Kidney epithelial cell (primary cell): ENCODE results near the gene GFI1. TPM values are rescaled to one million over a fixed set of nuclear protein-coding genes. Genes with fewer than 3 reads are reported as not detected.

Experiments used
- DNase-seq: peaks from one replicate; pipeline ENCODE4 v3.0.0-alpha.2; 2010; ENCODE audit warnings: low read depth
- H3K27me3 ChIP-seq: 2 replicates; pipeline ENCODE4 v1.6.0; 2011; ENCODE audit warnings: low read length; ENCODE audit not compliant: control insufficient read depth, insufficient read depth
- H3K36me3 ChIP-seq: 2 replicates; pipeline ENCODE4 v1.5.1; 2011; ENCODE audit warnings: low read length; ENCODE audit not compliant: control insufficient read depth, insufficient read depth
- H3K4me3 ChIP-seq: 2 replicates; pipeline ENCODE4 v1.5.1; 2011; ENCODE audit warnings: low read depth, mild to moderate bottlenecking, control low read depth, low read length
- CTCF ChIP-seq: IDR thresholded peaks from 2 replicates; pipeline ENCODE4 v1.5.1; 2011; ENCODE audit warnings: mild to moderate bottlenecking, moderate library complexity, low read length, control low read depth, inconsistent platforms; ENCODE audit not compliant: insufficient read depth, poor library complexity, severe bottlenecking
- total RNA-seq: library from RNA; depleted of rRNA; stranded (reverse); fragments of >200 nt; gene quantifications from 2 replicates; pipeline ENCODE4 v1.2.3, GENCODE V29; 2015

Gene GFI1
- total RNA-seq, 1 donor from 2014 or later: 1.3 TPM

GRCh38 chr1:92466683-92467352 is 19.9 kb downstream of the GFI1 start:
- Histone ChIP-seq H3K4me3 (no peak overlapping the region), H3K27me3 (no peaks in the 10 kb centered on the region), H3K36me3 (no peaks in the 10 kb centered on the region)
- no peak for DNase-seq
- no peak for TF ChIP-seq CTCF

GRCh38 chr1:92465256-92465647 is 21.5 kb downstream of the GFI1 start:
- H3K36me3 ChIP-seq: no peaks in the 10 kb centered on the region
- H3K4me3 ChIP-seq: no peak overlapping the region
- DNase-seq: no peak
- no peak for TF ChIP-seq CTCF
- H3K27me3 ChIP-seq: no peaks in the 10 kb centered on the region

- TF ChIP-seq CTCF: no peak
Observed at GRCh38 chr1:92464588-92465255, 22.0 kb downstream of the GFI1 start.

GRCh38 chr1:92461364-92462097 is 25.2 kb downstream of the GFI1 start:
- H3K36me3 ChIP-seq: no peaks in the 10 kb centered on the region
- TF ChIP-seq CTCF: no peak
- DNase-seq: no peak
- no peaks in the 10 kb centered on the region for H3K27me3 ChIP-seq
- H3K4me3 ChIP-seq: no peak overlapping the region

More at GRCh38 chr1:92464588-92465255, 22.0 kb downstream of the GFI1 start:
- no peaks in the 10 kb centered on the region for H3K27me3 ChIP-seq
- DNase-seq: no peak
- no peak overlapping the region for H3K4me3 ChIP-seq
- H3K36me3 ChIP-seq: no peaks in the 10 kb centered on the region

- Histone ChIP-seq H3K4me3 (no peak overlapping the region), H3K36me3 (no peaks in the 10 kb centered on the region), H3K27me3 (no peaks in the 10 kb centered on the region)
- DNase-seq: no peak
- TF ChIP-seq CTCF: no peak
Observed at GRCh38 chr1:92459871-92460320, 26.8 kb downstream of the GFI1 start.
